ENCODE data around the gene SDK1. TPM values are rescaled to one million over a fixed set of nuclear protein-coding genes. Genes with fewer than 3 reads are reported as not detected.

Gene SDK1
- total RNA-seq, 3 donors from 2014 or later (not counting 1 experiment from before 2014, with no cell fraction given): 0.05 to 0.11 TPM; not detected in 1

DNA sequence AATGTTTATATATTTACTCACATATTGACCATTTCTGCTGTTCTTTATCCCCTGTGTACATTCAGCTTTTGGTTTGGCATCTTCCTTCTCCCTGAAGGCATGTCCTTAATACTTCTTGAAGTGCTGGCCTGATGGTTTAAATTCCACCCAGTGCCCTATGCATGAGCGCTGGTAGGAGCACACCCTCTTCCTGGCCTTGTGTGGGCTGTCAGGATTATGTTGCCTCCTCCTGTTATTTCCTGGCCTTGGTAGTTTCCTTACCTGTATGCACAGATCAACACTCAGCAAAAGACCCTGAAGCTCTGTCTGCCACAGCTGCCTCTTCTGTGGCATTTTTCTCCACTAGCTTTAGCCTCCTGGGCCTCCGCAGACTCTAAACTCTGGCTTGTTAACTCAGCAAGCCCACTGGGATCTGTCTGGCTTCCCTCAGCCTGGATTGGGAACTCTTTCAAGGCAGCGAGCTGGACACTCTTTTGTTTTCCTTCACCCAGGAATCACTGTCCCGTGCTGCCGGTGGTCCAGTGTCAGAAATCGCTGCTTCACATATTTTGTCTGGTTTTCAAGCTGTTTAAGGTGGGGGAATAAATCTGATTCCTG lies 595.2 kb downstream of the SDK1 start:
- WGBS (ENCODE audit: insufficient coverage): 91% methylated on average over 6 of the region's 6 CpGs
- ATAC-seq (no peak), DNase-seq (no peak)
- H3K27me3 Mint-ChIP-seq (ENCODE audit: low read depth in 2 of 2): peaks cover 29 to 42% of the 10 kb centered on the region in 2 donors
- H3K9me3 Mint-ChIP-seq: no peaks in the 10 kb centered on the region
- Histone ChIP-seq H3K4me1 (ENCODE audit: control insufficient read depth, insufficient read depth, low read length) (no peaks in the 10 kb centered on the region), H3K9me3 (ENCODE audit: control insufficient read depth, insufficient read depth, low read length) (no peaks in the 10 kb centered on the region), H3K36me3 (ENCODE audit: control insufficient read depth, insufficient read depth, low read length) (no peaks in the 10 kb centered on the region), H3K27me3 (ENCODE audit: control insufficient read depth, insufficient read depth, low read length) (no peaks in the 10 kb centered on the region), H3K4me3 (ENCODE audit: low read length) (no peak overlapping the region), H3K27ac (ENCODE audit: low read length) (no peak overlapping the region)
- H3K36me3 Mint-ChIP-seq: no peaks in the 10 kb centered on the region
- H3K27ac Mint-ChIP-seq: no peak overlapping the region
- intact Hi-C loops (cut with micrococcal nuclease): no loop called here
- no peak overlapping the region for H3K4me3 Mint-ChIP-seq
- H3K4me1 Mint-ChIP-seq: no peaks in the 10 kb centered on the region
- TF ChIP-seq, protein P1, sequence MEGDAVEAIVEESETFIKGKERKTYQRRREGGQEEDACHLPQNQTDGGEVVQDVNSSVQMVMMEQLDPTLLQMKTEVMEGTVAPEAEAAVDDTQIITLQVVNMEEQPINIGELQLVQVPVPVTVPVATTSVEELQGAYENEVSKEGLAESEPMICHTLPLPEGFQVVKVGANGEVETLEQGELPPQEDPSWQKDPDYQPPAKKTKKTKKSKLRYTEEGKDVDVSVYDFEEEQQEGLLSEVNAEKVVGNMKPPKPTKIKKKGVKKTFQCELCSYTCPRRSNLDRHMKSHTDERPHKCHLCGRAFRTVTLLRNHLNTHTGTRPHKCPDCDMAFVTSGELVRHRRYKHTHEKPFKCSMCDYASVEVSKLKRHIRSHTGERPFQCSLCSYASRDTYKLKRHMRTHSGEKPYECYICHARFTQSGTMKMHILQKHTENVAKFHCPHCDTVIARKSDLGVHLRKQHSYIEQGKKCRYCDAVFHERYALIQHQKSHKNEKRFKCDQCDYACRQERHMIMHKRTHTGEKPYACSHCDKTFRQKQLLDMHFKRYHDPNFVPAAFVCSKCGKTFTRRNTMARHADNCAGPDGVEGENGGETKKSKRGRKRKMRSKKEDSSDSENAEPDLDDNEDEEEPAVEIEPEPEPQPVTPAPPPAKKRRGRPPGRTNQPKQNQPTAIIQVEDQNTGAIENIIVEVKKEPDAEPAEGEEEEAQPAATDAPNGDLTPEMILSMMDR (IDR thresholded peaks at IDR 0.05): no peak

DNA sequence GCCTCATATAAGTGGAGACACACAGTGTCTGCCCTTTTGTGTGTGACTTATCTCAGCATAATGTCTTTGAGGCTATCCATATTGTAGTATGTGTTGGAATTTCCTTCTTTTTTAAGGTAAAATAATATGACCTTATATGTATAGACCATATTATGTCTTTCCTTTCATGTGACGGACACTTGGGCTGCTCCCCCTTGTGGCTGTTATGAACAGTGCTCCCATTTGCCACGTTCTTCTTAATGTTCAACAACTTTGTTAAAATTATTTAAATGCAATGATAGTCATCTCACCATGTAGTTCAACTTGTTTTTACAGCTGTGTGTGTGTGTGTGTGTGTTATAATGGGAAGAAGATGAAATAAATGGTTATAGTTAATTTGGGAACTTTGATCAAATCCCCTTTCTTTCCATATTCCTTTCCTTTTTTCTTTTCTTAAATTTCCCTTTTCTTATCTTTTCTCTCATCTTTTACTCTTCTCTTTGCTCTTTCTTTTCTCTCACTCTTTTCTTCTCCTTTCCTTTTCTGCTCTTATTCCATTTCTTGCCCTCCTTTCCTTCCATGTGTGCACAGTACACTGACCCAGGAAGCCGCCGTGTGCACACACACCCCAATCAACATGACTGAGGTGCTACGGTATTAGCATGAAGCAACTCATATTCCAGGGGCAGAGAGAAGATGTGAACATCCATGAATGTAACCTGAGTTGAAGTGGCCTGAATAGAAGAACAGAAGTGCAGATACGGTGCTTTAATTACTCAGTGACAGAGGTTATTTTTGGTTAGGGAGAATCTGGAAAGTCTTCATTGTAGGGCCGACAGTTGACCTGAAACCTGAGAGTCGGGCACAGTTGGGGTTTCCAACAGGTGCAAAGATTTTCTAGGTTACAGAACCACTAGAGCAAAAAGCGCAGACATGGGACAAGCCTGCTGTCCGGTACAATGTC lies 596.6 kb downstream of the SDK1 start:
- H3K9me3 Mint-ChIP-seq: no peaks in the 10 kb centered on the region
- Histone ChIP-seq H3K27ac (ENCODE audit: low read length) (no peak overlapping the region), H3K4me1 (ENCODE audit: control insufficient read depth, insufficient read depth, low read length) (no peaks in the 10 kb centered on the region), H3K9me3 (ENCODE audit: control insufficient read depth, insufficient read depth, low read length) (no peaks in the 10 kb centered on the region), H3K27me3 (ENCODE audit: control insufficient read depth, insufficient read depth, low read length) (no peaks in the 10 kb centered on the region), H3K36me3 (ENCODE audit: control insufficient read depth, insufficient read depth, low read length) (no peaks in the 10 kb centered on the region), H3K4me3 (ENCODE audit: low read length) (no peak overlapping the region)
- intact Hi-C loops (cut with micrococcal nuclease): loop anchor here (1.0 kb wide), 1 partner anchor 1032 kb away; no protein-coding TSS in a partner anchor
- H3K4me1 Mint-ChIP-seq: no peaks in the 10 kb centered on the region
- no peak overlapping the region for H3K4me3 Mint-ChIP-seq
- DNase-seq: peak in 1 of 2 donors; percentile 77
- 92% methylated on average over 8 of the region's 10 CpGs for WGBS (ENCODE audit: insufficient coverage)
- ATAC-seq: peak; percentile 47 to 65 (median 60)
- TF ChIP-seq, protein P1 (IDR thresholded peaks at IDR 0.05): peak; percentile 95
- no peak overlapping the region for H3K27ac Mint-ChIP-seq
- H3K36me3 Mint-ChIP-seq: no peaks in the 10 kb centered on the region
- peaks cover 32 to 42% of the 10 kb centered on the region in 2 donors for H3K27me3 Mint-ChIP-seq (ENCODE audit: low read depth in 2 of 2)

DNA sequence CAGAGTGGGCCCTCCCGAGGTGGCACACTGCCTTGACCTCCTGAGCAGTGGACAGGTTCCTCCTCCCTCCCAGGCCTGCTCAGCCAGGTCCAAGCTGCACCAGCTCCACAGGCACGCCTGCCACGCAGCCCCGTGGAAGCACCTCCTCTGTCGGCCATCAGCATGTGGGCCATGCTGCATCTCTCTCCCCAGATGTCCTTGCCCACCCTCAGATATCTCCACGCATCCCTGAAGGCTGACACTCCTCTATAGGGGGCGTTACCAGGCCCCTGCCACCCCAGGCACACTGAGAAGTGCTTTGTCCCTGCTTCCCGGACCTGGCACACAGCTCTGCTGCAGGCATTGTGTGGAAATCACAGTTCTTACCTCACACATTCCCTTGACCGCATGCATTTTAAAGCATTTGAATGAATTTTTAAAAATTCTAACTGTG lies 598.5 kb downstream of the SDK1 start:
- Mint-ChIP-seq H3K27ac (no peak overlapping the region), H3K9me3 (no peaks in the 10 kb centered on the region), H3K4me1 (no peaks in the 10 kb centered on the region), H3K4me3 (no peak overlapping the region), H3K27me3 (ENCODE audit: low read depth in 2 of 2) (peaks cover 27 to 41% of the 10 kb centered on the region in 2 donors), H3K36me3 (no peaks in the 10 kb centered on the region)
- intact Hi-C loops (cut with micrococcal nuclease): no loop called here
- Histone ChIP-seq H3K4me3 (ENCODE audit: low read length) (no peak overlapping the region), H3K4me1 (ENCODE audit: control insufficient read depth, insufficient read depth, low read length) (no peaks in the 10 kb centered on the region), H3K27ac (ENCODE audit: low read length) (no peak overlapping the region), H3K27me3 (ENCODE audit: control insufficient read depth, insufficient read depth, low read length) (no peaks in the 10 kb centered on the region), H3K36me3 (ENCODE audit: control insufficient read depth, insufficient read depth, low read length) (no peaks in the 10 kb centered on the region), H3K9me3 (ENCODE audit: control insufficient read depth, insufficient read depth, low read length) (no peaks in the 10 kb centered on the region)
- ATAC-seq: no peak
- WGBS (ENCODE audit: insufficient coverage): 84% methylated on average over 9 of the region's 9 CpGs
- TF ChIP-seq, protein P1 (IDR thresholded peaks at IDR 0.05): no peak
- no peak for DNase-seq
